Mesendoderm (in vitro differentiated cells): ENCODE measurements around the gene SMPD3.

ENCODE experiments used
- DNase-seq: peaks from one replicate; pipeline ENCODE4 v3.0.0; 2013
- H2AK5ac ChIP-seq: 2 replicates; pipeline ENCODE4 v1.6.1; 2013; ENCODE audit warnings: low read length, inconsistent platforms
- H2BK120ac ChIP-seq: 2 replicates; pipeline ENCODE4 v1.6.1; 2013; ENCODE audit warnings: low read depth, mild to moderate bottlenecking, low read length, moderate library complexity, mixed read lengths
- H2BK15ac ChIP-seq: replicated peaks from 2 replicates; pipeline ENCODE4 v1.6.1; 2013; ENCODE audit warnings: low read depth, mild to moderate bottlenecking, moderate library complexity
- H2BK5ac ChIP-seq: 2 replicates; pipeline ENCODE4 v1.6.1; 2013; ENCODE audit warnings: low read length, inconsistent platforms
- H3K18ac ChIP-seq: 2 replicates; pipeline ENCODE4 v1.6.1; 2013; ENCODE audit warnings: mild to moderate bottlenecking, low read length, mixed read lengths
- H3K23ac ChIP-seq: one replicate; pipeline ENCODE4 v1.6.1; 2013; ENCODE audit warnings: low read length
- H3K27ac ChIP-seq: 2 replicates; pipeline ENCODE4 v1.5.1; 2013; ENCODE audit warnings: low read depth, mild to moderate bottlenecking, inconsistent platforms, low read length, moderate library complexity
- H3K27me3 ChIP-seq: 2 replicates; pipeline ENCODE4 v1.6.1; 2013; ENCODE audit warnings: low read length, control low read depth, mild to moderate bottlenecking, inconsistent platforms; ENCODE audit not compliant: insufficient read depth, poor library complexity
- H3K36me3 ChIP-seq: 2 replicates; pipeline ENCODE4 v1.6.1; 2013; ENCODE audit warnings: low read length, inconsistent platforms; ENCODE audit not compliant: control insufficient read depth, insufficient read depth
- H3K4ac ChIP-seq: one replicate; pipeline ENCODE4 v1.6.1; 2013; ENCODE audit warnings: low read depth, mild to moderate bottlenecking, low read length, moderate library complexity
- H3K4me1 ChIP-seq: 2 replicates; pipeline ENCODE4 v1.6.1; 2013; ENCODE audit warnings: low read depth, low read length, inconsistent platforms; ENCODE audit not compliant: control insufficient read depth
- H3K4me2 ChIP-seq: 2 replicates; pipeline ENCODE4 v1.6.1; 2013; ENCODE audit warnings: low read length
- H3K4me3 ChIP-seq: 2 replicates; pipeline ENCODE4 v1.5.1; 2013; ENCODE audit warnings: mild to moderate bottlenecking, low read length
- H3K56ac ChIP-seq: one replicate; pipeline ENCODE4 v1.6.1; 2013; ENCODE audit warnings: low read length
- H3K79me1 ChIP-seq: 2 replicates; pipeline ENCODE4 v1.6.1; 2013; ENCODE audit warnings: low read length, inconsistent platforms
- H3K79me2 ChIP-seq: 2 replicates; pipeline ENCODE4 v1.6.1; 2013; ENCODE audit warnings: mild to moderate bottlenecking, low read length; ENCODE audit not compliant: control insufficient read depth, insufficient read depth
- H3K9ac ChIP-seq: 2 replicates; pipeline ENCODE4 v1.6.1; 2013; ENCODE audit warnings: low read length, inconsistent platforms
- H4K5ac ChIP-seq: one replicate; pipeline ENCODE4 v1.6.1; 2013; ENCODE audit warnings: low read length
- H4K8ac ChIP-seq: one replicate; pipeline ENCODE4 v1.6.1; 2013; ENCODE audit warnings: low read depth, mild to moderate bottlenecking, control low read depth, low read length, moderate library complexity
- WGBS: extraction: QIAGEN DNeasy Blood & Tissue Kit; methylation state at CpG from one replicate; pipeline ENCODE4 v1.1.7; 2013; ENCODE audit warnings: low lambda C conversion rate, missing lambda C conversion rate; ENCODE audit not compliant: insufficient coverage; ENCODE audit errors: extremely low coverage; 5-methylcytosine and 5-hydroxymethylcytosine counted together

The SMPD3 gene

DNA sequence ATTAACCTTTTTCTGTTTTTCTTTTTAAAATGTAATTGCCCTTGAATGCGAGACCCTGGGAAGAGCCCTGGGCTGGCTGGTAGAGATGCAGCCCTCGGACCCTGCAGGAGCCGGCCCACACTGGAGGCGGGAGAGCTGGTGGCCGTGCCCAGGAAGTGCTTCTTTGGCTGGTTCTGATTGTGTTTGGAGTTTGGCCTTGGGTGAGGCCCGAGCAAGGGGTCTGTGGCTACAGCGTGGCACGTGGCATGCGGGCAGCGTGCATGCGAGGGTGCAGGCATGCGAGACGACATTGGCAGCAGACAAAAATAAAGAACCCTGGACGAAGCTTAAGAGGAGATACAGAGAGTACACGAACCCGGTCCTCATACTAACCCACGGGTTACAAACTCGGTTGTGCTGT is 87.8 kb downstream of the SMPD3 start:
- Histone ChIP-seq H2BK15ac (no peak overlapping the region), H3K79me1 (no peaks in the 10 kb centered on the region), H3K4ac (no peak overlapping the region), H2BK120ac (no peak overlapping the region), H4K5ac (no peak overlapping the region), H3K56ac (no peak overlapping the region), H3K4me2 (no peak overlapping the region), H3K27ac (no peak overlapping the region), H4K8ac (no peak overlapping the region), H2AK5ac (no peak overlapping the region), H3K23ac (no peak overlapping the region), H2BK5ac (no peak overlapping the region), H3K4me3 (no peak overlapping the region), H3K18ac (no peak overlapping the region), H3K79me2 (no peaks in the 10 kb centered on the region), H3K36me3 (peaks cover 2% of the 10 kb centered on the region), H3K9ac (no peak overlapping the region), H3K4me1 (no peaks in the 10 kb centered on the region), H3K27me3 (no peaks in the 10 kb centered on the region)
- DNase-seq: no peak
- WGBS: no CpG with 5 or more reads among the region's 18 CpGs

DNA sequence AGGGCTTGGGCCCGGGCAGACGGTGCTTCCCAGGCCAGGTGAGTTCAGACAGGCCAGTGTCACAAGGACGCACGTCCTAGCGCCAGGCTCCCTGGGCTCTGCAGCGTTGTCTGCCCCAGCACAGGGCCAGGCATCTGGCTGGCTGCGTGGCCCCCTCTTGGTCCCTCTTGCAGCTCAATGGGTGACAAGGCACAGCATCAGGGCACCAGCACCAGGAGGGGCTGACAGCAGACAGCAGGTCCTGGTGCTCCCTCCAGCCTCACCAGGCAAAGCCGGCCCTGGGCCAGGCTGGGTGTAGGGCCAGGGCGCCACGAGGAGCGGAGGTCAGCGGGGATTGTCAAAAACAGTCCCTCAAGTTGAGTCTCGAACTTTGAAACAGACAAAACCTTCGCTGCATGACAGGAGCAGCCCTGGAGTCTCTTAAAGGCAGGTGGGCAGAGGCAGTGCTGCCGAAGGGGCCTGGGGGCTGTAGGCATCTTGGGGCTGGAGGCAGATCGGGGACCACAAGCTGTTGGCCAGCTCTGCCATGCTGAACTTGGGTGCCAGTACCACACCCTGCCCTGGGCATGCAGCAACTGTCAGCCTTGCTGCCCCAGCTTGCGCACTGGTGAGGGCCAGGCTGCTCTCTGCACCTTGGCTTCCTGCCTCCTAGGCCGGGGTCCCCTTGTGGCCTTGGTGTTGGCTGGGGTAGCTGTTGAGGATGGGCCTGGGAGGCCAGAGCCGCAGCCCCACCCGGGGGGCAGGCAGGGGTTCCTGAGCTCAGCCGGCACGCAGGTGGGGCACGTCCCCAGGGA is 88.7 kb downstream of the SMPD3 start:
- no peaks in the 10 kb centered on the region for H3K4me1 ChIP-seq

DNA sequence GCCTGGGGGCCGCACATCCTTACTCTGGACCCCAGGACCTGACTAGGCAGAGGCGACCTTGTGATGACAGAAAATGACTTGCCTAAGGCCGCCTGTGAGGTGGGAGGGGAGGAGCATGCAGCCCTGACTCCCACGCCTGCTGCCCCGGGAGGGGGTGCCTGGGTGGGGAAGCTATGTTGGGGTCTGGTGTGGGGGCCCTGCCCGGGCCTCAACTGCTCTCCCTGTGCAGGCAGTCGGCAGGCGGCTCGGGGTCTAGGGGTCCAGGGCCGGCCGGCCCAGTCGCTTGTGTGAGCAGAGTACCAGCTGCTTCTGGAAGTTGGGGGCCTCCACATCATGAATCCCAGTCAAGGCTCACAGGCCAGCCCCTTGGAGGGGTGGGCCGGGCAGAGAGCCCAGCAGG is 89.4 kb downstream of the SMPD3 start:
- Histone ChIP-seq H3K27ac (no peak overlapping the region), H3K79me2 (no peaks in the 10 kb centered on the region), H2BK5ac (no peak overlapping the region), H3K4me2 (no peak overlapping the region), H3K9ac (no peak overlapping the region), H3K23ac (no peak overlapping the region), H3K27me3 (no peaks in the 10 kb centered on the region), H4K8ac (no peak overlapping the region), H3K4me3 (no peak overlapping the region), H3K56ac (no peak overlapping the region), H2BK120ac (no peak overlapping the region), H2BK15ac (no peak overlapping the region), H3K4ac (no peak overlapping the region), H3K36me3 (peaks cover 2% of the 10 kb centered on the region), H3K79me1 (no peaks in the 10 kb centered on the region), H3K4me1 (no peaks in the 10 kb centered on the region), H3K18ac (no peak overlapping the region), H2AK5ac (no peak overlapping the region), H4K5ac (no peak overlapping the region)
- WGBS: no CpG with 5 or more reads among the region's 13 CpGs
- no peak for DNase-seq

More for the DNA sequence above, 88.7 kb downstream of the SMPD3 start:
- WGBS: no CpG with 5 or more reads among the region's 23 CpGs
- Histone ChIP-seq H4K5ac (no peak overlapping the region), H3K4me2 (no peak overlapping the region), H3K27ac (no peak overlapping the region), H3K56ac (no peak overlapping the region), H2BK15ac (no peak overlapping the region), H3K18ac (no peak overlapping the region), H3K4ac (no peak overlapping the region), H2AK5ac (no peak overlapping the region), H3K36me3 (peaks cover 2% of the 10 kb centered on the region), H3K27me3 (no peaks in the 10 kb centered on the region), H2BK5ac (no peak overlapping the region), H3K79me2 (no peaks in the 10 kb centered on the region), H3K23ac (no peak overlapping the region), H3K4me3 (no peak overlapping the region), H2BK120ac (no peak overlapping the region), H4K8ac (no peak overlapping the region), H3K9ac (no peak overlapping the region), H3K79me1 (no peaks in the 10 kb centered on the region)
- no peak for DNase-seq

DNA sequence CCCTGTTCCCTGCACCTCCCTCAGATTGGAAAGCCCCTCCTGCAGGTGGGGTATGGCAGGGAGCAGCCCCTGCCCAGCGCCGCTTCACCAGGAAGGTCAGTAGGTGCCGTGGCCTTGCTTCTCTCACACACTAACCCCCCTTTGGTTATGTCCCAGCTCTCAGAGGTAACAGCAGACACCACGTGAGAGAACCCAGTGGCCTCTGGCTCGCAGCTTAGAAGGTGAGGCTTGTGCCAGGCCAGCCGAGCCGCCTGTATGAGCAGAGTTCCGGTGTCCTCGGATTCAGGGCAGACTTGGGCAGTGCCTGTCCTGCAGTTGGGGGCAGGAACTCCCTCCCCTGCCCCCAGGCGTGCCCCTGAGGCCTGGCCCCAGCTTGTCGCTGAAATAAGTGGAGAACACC is 90.4 kb downstream of the SMPD3 start:
- H3K56ac ChIP-seq: no peak overlapping the region
- H3K18ac ChIP-seq: no peak overlapping the region
- no peaks in the 10 kb centered on the region for H3K27me3 ChIP-seq
- no peak overlapping the region for H3K9ac ChIP-seq
- no peak overlapping the region for H3K23ac ChIP-seq
- H3K4ac ChIP-seq: no peak overlapping the region
- H3K27ac ChIP-seq: no peak overlapping the region
- no peak overlapping the region for H2BK15ac ChIP-seq
- no peaks in the 10 kb centered on the region for H3K4me1 ChIP-seq
- H3K79me2 ChIP-seq: no peaks in the 10 kb centered on the region
- no peaks in the 10 kb centered on the region for H3K79me1 ChIP-seq
- no peak for DNase-seq
- no peak overlapping the region for H2BK120ac ChIP-seq
- no peak overlapping the region for H2AK5ac ChIP-seq
- H3K4me2 ChIP-seq: no peak overlapping the region
- no peak overlapping the region for H3K4me3 ChIP-seq
- H4K8ac ChIP-seq: no peak overlapping the region
- no peak overlapping the region for H4K5ac ChIP-seq
- peaks cover 2% of the 10 kb centered on the region for H3K36me3 ChIP-seq
- H2BK5ac ChIP-seq: no peak overlapping the region
- WGBS: no CpG with 5 or more reads among the region's 11 CpGs

DNA sequence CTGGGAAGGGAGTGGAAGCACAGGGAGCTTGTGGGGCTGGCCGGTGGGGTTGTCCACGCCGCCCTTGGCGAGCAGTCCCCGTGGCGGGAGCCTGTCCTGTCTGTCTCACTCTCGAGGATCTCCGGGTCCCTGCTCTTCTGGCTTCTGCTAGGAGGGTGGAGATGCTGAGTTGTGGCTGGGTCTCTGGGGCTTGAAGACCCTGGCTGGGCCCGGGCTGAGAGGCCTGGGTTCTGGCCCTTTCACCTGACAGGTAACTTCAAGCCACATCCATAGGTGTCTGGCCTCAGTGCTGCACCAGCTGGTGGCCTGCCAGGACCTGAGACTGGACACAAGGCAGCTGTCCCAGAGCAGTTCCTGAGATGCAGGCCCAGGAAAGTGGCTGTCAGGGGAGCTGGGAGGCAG is 90.8 kb downstream of the SMPD3 start:
- H3K36me3 ChIP-seq: peaks cover 2% of the 10 kb centered on the region

DNA sequence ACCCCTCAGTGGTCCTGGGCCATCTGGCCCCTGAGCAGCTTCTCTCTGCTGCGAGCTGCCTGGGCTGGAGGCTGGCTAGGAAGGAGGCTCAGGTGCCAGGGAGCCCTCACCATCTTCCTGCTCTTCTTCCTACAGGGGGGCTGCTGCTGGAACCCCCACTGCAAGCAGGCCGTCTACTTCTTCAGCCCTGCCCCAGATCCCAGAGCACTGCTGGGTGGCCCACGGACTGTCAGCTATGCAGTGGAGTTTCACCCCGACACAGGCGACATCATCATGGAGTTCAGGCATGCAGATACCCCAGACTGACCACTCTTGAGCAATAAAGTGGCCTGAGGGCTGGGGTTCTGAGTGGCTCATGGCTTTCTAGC is 91.4 kb downstream of the SMPD3 start:
- no CpG with 5 or more reads among the region's 5 CpGs for WGBS
- Histone ChIP-seq H2AK5ac (no peak overlapping the region), H2BK5ac (no peak overlapping the region), H3K9ac (no peak overlapping the region), H3K79me2 (no peaks in the 10 kb centered on the region), H3K4me1 (no peaks in the 10 kb centered on the region), H3K18ac (no peak overlapping the region), H3K36me3 (peaks cover 3% of the 10 kb centered on the region), H4K5ac (no peak overlapping the region), H4K8ac (no peak overlapping the region), H3K27ac (no peak overlapping the region), H3K79me1 (no peaks in the 10 kb centered on the region), H3K27me3 (no peaks in the 10 kb centered on the region), H2BK120ac (no peak overlapping the region), H3K4ac (no peak overlapping the region), H2BK15ac (no peak overlapping the region), H3K4me2 (no peak overlapping the region), H3K4me3 (no peak overlapping the region), H3K23ac (no peak overlapping the region), H3K56ac (no peak overlapping the region)
- no peak for DNase-seq

More for the DNA sequence above, 90.8 kb downstream of the SMPD3 start:
- H3K79me2 ChIP-seq: no peaks in the 10 kb centered on the region
- no peak overlapping the region for H3K9ac ChIP-seq
- H2BK15ac ChIP-seq: no peak overlapping the region
- H3K56ac ChIP-seq: no peak overlapping the region
- H3K4me2 ChIP-seq: no peak overlapping the region
- no peak overlapping the region for H3K23ac ChIP-seq
- H2BK120ac ChIP-seq: no peak overlapping the region
- H3K18ac ChIP-seq: no peak overlapping the region
- H4K5ac ChIP-seq: no peak overlapping the region
- H3K4ac ChIP-seq: no peak overlapping the region
- H4K8ac ChIP-seq: no peak overlapping the region
- no peak for DNase-seq
- no peak overlapping the region for H3K27ac ChIP-seq
- H2AK5ac ChIP-seq: no peak overlapping the region
- H3K27me3 ChIP-seq: no peaks in the 10 kb centered on the region
- no peaks in the 10 kb centered on the region for H3K79me1 ChIP-seq
- no peak overlapping the region for H2BK5ac ChIP-seq
- no peaks in the 10 kb centered on the region for H3K4me1 ChIP-seq
- no CpG with 5 or more reads among the region's 9 CpGs for WGBS
- no peak overlapping the region for H3K4me3 ChIP-seq
